Activated CD4-positive, alpha-beta T cell treated with anti-CD3 and anti-CD28 coated beads for 36 hours (primary cell): ENCODE data around the gene SAA4. TPM values are rescaled to one million over a fixed set of nuclear protein-coding genes. Genes with fewer than 3 reads are reported as not detected.
"Not testable (repeated sequence)": the region's sequence is repeated elsewhere in the genome, so short reads cannot be mapped to it uniquely, and the experiment has no call there.

Experiments
- ATAC-seq: fragments of 200-7000 bp; cut with Tn5 transposase; one replicate; pipeline ENCODE4 v1.10.0; 2021; ENCODE audit warnings: mild to moderate bottlenecking, moderate library complexity
- CTCF ChIA-PET: fragments of 350-600 bp; sonication (Branson Sonifier 250); formaldehyde crosslinking; loops from one replicate; lab custom pipeline; 2021; ENCODE audit warnings: antibody characterized with exemption; lab: Charles Lee
- POLR2A ChIA-PET: fragments of 350-600 bp; sonication (Branson Sonifier 250); formaldehyde crosslinking; loops from one replicate; lab custom pipeline; 2021; ENCODE audit warnings: antibody characterized with exemption, inconsistent platforms; lab: Charles Lee
- DNase-seq: peaks from one replicate; pipeline ENCODE4 v3.0.0-alpha.2; 2020
- H3K27ac Mint-ChIP-seq: one replicate; pipeline ENCODE4 v1.8.0; 2021; ENCODE audit warnings: mixed read lengths
- H3K27me3 Mint-ChIP-seq: one replicate; pipeline ENCODE4 v1.8.0; 2021; ENCODE audit warnings: mixed read lengths
- H3K36me3 Mint-ChIP-seq: one replicate; pipeline ENCODE4 v1.8.0; 2021; ENCODE audit warnings: low read depth, mixed read lengths
- H3K4me1 Mint-ChIP-seq: one replicate; pipeline ENCODE4 v1.8.0; 2021; ENCODE audit warnings: mixed read lengths
- H3K4me3 Mint-ChIP-seq: one replicate; pipeline ENCODE4 v1.8.0; 2021; ENCODE audit warnings: mild to moderate bottlenecking, moderate library complexity, mixed read lengths
- H3K9me3 Mint-ChIP-seq: one replicate; pipeline ENCODE4 v1.8.0; 2021; ENCODE audit warnings: low read depth, mixed read lengths
- intact Hi-C, 2 experiments: fragments of 100-400 bp; cut with DNase I in 1 of 2; cut with micrococcal nuclease in 1 of 2; formaldehyde crosslinking; loops; one replicate each; pipeline versions ENCODE4 v1.14.2 to v1.15.1; 2022 to 2024; cut with DNase I, micrococcal nuclease
- total RNA-seq, 2 experiments: library from RNA; stranded (reverse); gene quantifications; one replicate each; pipeline ENCODE4 v1.2.3, GENCODE V29; 2021

Gene SAA4
- total RNA-seq, 2 experiments from 2014 or later: not detected

- CTCF ChIA-PET: interaction anchor here (0.7 to 1.7 kb wide), 2 partner anchors 131 to 497 kb away, joined by 3 to 4 read pairs; no protein-coding TSS in a partner anchor
- peaks cover 11% of the 10 kb centered on the region for H3K4me1 Mint-ChIP-seq
- not testable (repeated sequence) for H3K36me3 Mint-ChIP-seq, H3K9me3 Mint-ChIP-seq, H3K27me3 Mint-ChIP-seq
- intact Hi-C loops: loop anchor here (1.0 to 10.0 kb wide), 5 partner anchors 22 to 488 kb away; partner anchors contain the start of genes LDHA (in 1 of the 2) and TSG101 (in 1 of the 2)
- peak overlapping the region; percentile 56 for H3K4me3 Mint-ChIP-seq
- POLR2A ChIA-PET: interaction anchor here (0.6 kb wide), 1 partner anchor 387 kb away, joined by 4 read pairs; no protein-coding TSS in a partner anchor
- ATAC-seq (peak; percentile 79), DNase-seq (peak; percentile 43)
- H3K27ac Mint-ChIP-seq: peak overlapping the region; percentile 74
These were observed 10.0 kb upstream of the SAA4 start for GRCh38 chr11:18246379-18247190.

- intact Hi-C loops: loop anchor here (2.0 to 10.0 kb wide), 6 partner anchors 77 to 489 kb away; partner anchors contain the start of genes TSG101 (in 2 of the 2), GTF2H1 (in 1 of the 2), HPS5 (in 1 of the 2) and LDHA (in 1 of the 2)
- Mint-ChIP-seq H3K4me1 (peaks cover 11% of the 10 kb centered on the region), H3K27ac (no peak overlapping the region), H3K4me3 (no peak overlapping the region), H3K27me3 (no peaks in the 10 kb centered on the region), H3K9me3 (no peaks in the 10 kb centered on the region), H3K36me3 (no peaks in the 10 kb centered on the region)
- DNase-seq: no peak
- POLR2A ChIA-PET: no interaction called here
- CTCF ChIA-PET: interaction anchor here (0.5 to 2.4 kb wide), 3 partner anchors 56 to 499 kb away, joined by 3 to 12 read pairs (median 3); partner anchors contain the start of gene TSG101
- no peak for ATAC-seq
These were observed 8.8 kb upstream of the SAA4 start for GRCh38 chr11:18245396-18245795.

DNA sequence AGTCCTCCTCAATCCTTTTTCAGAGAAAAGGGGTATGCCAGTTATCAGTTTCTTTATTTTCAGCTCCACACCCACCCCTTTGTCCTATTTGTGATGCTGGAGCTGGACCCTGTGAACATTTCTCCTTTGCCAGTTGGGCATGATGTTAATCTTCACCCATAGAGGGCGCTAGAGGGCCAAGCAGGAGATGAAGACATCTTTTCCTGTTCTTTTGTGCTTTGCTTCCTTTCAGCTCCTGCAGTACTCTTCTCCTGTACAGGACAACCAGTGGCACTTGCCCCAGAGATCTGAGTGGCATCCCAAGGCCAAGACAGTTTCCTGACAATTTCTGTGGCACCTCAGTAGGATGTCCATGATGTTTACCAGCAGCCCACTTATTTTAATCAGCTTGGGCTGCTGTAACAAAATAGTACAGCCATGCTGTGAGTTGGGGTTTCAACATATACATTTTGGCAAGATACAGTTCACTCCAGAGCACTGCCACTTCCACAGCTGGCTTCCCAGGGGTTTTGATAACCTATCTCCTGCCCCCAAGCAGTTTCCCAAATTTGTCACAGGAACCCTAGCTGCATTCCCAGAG, 7.3 kb upstream of the SAA4 start:
- peak; percentile 77 for DNase-seq
- ChIA-PET POLR2A (no interaction called here), CTCF (interaction anchor here (0.6 to 2.4 kb wide), 51 partner anchors 9 to 521 kb away, joined by 3 to 29 read pairs (median 4); partner anchors contain the start of genes GTF2H1, HPS5, IGSF22 and LDHA)
- Mint-ChIP-seq H3K27me3 (peaks cover 7% of the 10 kb centered on the region), H3K27ac (no peak overlapping the region), H3K9me3 (no peaks in the 10 kb centered on the region), H3K36me3 (no peaks in the 10 kb centered on the region), H3K4me3 (no peak overlapping the region), H3K4me1 (peaks cover 11% of the 10 kb centered on the region)
- intact Hi-C loops: loop anchor here (1.0 to 10.0 kb wide), 9 partner anchors 79 to 520 kb away; partner anchors contain the start of genes TSG101 (in 2 of the 2), GTF2H1 (in 1 of the 2), HPS5 (in 1 of the 2) and LDHA (in 1 of the 2)
- no peak for ATAC-seq

- CTCF ChIA-PET: interaction anchor here (0.6 to 0.8 kb wide), 2 partner anchors 34 to 77 kb away, joined by 3 to 4 read pairs; no protein-coding TSS in a partner anchor
- no peaks in the 10 kb centered on the region for H3K4me1 Mint-ChIP-seq
- DNase-seq: no peak
These were observed 3.1 kb upstream of the SAA4 start for GRCh38 chr11:18239655-18240054.

DNA sequence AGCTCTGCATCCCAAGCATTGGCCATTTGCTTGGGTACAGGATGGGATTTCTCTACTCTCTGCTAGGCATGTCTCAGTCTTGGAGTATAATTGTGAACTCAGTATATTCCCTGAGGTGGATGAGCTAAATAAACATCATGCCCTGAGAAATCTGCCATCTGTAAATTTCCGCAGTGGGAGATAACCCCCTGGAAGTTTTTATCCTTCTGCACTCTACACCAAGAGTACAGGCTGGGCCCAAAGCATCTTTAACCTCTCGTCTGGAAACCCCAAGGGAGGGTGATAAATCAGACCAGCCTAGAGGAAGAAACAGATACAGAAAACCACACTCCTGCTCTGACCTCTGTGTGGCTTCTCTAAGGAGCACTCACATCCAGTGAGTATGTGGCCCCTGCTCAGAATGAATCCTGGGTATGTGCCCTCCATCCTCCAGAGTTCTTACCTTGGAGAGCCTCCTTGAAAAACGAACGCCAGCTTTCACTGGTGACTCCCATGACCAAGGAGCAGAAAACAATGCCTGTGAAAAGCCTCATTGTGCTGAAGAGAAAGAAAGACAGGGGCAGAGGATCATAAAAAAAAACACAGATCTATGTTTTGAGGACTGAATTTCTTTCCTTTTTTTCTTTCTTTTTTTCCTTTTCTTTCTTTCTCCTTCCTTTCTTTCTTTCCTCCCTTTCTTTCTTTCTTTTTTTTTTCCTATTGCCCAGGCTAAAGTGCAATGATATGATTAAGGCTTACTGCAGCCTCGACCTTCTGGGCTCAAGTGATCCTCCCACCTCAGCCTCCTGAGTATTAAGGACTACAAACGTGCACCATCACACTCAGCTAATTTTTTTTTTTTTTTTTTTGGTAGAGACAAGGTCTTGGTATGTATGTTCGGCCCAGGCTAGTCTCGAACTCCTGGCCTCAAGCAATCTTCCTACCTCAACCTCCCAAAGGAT, 938 bp downstream of the SAA4 start:
- DNase-seq (no peak), ATAC-seq (no peak)
- no peak overlapping the region for H3K4me3 Mint-ChIP-seq
- POLR2A ChIA-PET: no interaction called here
- no peaks in the 10 kb centered on the region for H3K9me3 Mint-ChIP-seq
- intact Hi-C loops: no loop called here
- peaks cover 22% of the 10 kb centered on the region for H3K27me3 Mint-ChIP-seq
- H3K27ac Mint-ChIP-seq: no peak overlapping the region
- no peaks in the 10 kb centered on the region for H3K36me3 Mint-ChIP-seq
- CTCF ChIA-PET: interaction anchor here (0.6 to 5.7 kb wide), 2 partner anchors 8 to 305 kb away, joined by 3 to 29 read pairs; no protein-coding TSS in a partner anchor
- no peaks in the 10 kb centered on the region for H3K4me1 Mint-ChIP-seq

More at GRCh38 chr11:18239655-18240054, 3.1 kb upstream of the SAA4 start:
- Mint-ChIP-seq H3K9me3 (no peaks in the 10 kb centered on the region), H3K27me3 (peaks cover 19% of the 10 kb centered on the region), H3K36me3 (no peaks in the 10 kb centered on the region), H3K27ac (no peak overlapping the region), H3K4me3 (no peak overlapping the region)
- intact Hi-C loops: loop anchor here (5.0 to 10.0 kb wide), 4 partner anchors 155 to 495 kb away; partner anchors contain the start of genes LDHA (in 1 of the 2) and TSG101 (in 1 of the 2)
- ATAC-seq: no peak
- POLR2A ChIA-PET: no interaction called here

DNA sequence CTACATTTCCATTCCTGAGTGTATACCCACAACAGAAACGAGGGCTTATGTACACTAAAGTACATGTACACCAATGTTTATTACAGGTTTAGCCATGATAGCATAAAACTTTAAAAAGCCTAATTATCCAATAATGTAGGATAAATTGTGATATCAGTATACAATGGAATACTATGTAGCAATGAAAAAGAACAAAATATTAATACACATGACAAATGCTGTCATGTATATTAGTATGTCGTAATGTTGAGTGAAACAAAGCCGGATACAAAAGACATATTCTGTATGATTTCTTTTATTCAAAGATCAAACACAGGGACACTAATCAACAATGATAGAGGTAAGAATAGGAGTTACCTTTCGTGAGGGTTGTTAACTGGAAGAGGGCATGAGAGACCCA, 2.7 kb downstream of the SAA4 start:
- no peaks in the 10 kb centered on the region for H3K4me1 Mint-ChIP-seq
- no peak overlapping the region for H3K27ac Mint-ChIP-seq
- peaks cover 14% of the 10 kb centered on the region for H3K27me3 Mint-ChIP-seq
- POLR2A ChIA-PET: no interaction called here
- H3K36me3 Mint-ChIP-seq: no peaks in the 10 kb centered on the region
- DNase-seq (no peak), ATAC-seq (no peak)
- intact Hi-C loops: no loop called here
- CTCF ChIA-PET: interaction anchor here (0.8 to 5.7 kb wide), 2 partner anchors 10 to 233 kb away, joined by 3 to 29 read pairs; no protein-coding TSS in a partner anchor
- no peaks in the 10 kb centered on the region for H3K9me3 Mint-ChIP-seq
- no peak overlapping the region for H3K4me3 Mint-ChIP-seq

- ChIA-PET POLR2A (interaction anchor here (0.7 kb wide), 1 partner anchor 9 kb away, joined by 3 read pairs; no protein-coding TSS in a partner anchor), CTCF (interaction anchor here (5.7 kb wide), 1 partner anchor 13 kb away, joined by 29 read pairs; no protein-coding TSS in a partner anchor)
- no peak overlapping the region for H3K27ac Mint-ChIP-seq
- H3K27me3 Mint-ChIP-seq: peaks cover 5% of the 10 kb centered on the region
- no peak overlapping the region for H3K4me3 Mint-ChIP-seq
- no peak for ATAC-seq
- no peak for DNase-seq
- H3K4me1 Mint-ChIP-seq: no peaks in the 10 kb centered on the region
- H3K36me3 Mint-ChIP-seq: no peaks in the 10 kb centered on the region
- intact Hi-C loops: no loop called here
- no peaks in the 10 kb centered on the region for H3K9me3 Mint-ChIP-seq
These were observed 5.7 kb downstream of the SAA4 start for GRCh38 chr11:18230859-18231258.

- ATAC-seq (no peak), DNase-seq (no peak)
- no peaks in the 10 kb centered on the region for H3K36me3 Mint-ChIP-seq
- CTCF ChIA-PET: interaction anchor here (1.7 kb wide), 1 partner anchor 14 kb away, joined by 8 read pairs; no protein-coding TSS in a partner anchor
- H3K9me3 Mint-ChIP-seq: no peaks in the 10 kb centered on the region
- POLR2A ChIA-PET: interaction anchor here (0.7 kb wide), 1 partner anchor 270 kb away, joined by 5 read pairs; no protein-coding TSS in a partner anchor
- H3K27me3 Mint-ChIP-seq: peaks cover 8% of the 10 kb centered on the region
- no peak overlapping the region for H3K4me3 Mint-ChIP-seq
- intact Hi-C loops: no loop called here
- no peaks in the 10 kb centered on the region for H3K4me1 Mint-ChIP-seq
- no peak overlapping the region for H3K27ac Mint-ChIP-seq
These were observed 7.1 kb downstream of the SAA4 start for GRCh38 chr11:18229501-18229900.

GRCh38 chr11:18225913-18226312, 10.7 kb downstream of the SAA4 start:
- H3K27ac Mint-ChIP-seq: no peak overlapping the region
- intact Hi-C loops: no loop called here
- ChIA-PET POLR2A (interaction anchor here (0.6 kb wide), 1 partner anchor 20 kb away, joined by 3 read pairs; no protein-coding TSS in a partner anchor), CTCF (no interaction called here)
- peaks cover 5% of the 10 kb centered on the region for H3K27me3 Mint-ChIP-seq
- DNase-seq (no peak), ATAC-seq (no peak)
- H3K4me3 Mint-ChIP-seq: no peak overlapping the region
- H3K36me3 Mint-ChIP-seq: no peaks in the 10 kb centered on the region
- no peaks in the 10 kb centered on the region for H3K4me1 Mint-ChIP-seq
- no peaks in the 10 kb centered on the region for H3K9me3 Mint-ChIP-seq
